LoVo (cell line): Measurements from ENCODE around the gene AAK1.
"Not testable (repeated sequence)": the region's sequence is repeated elsewhere in the genome, so short reads cannot be mapped to it uniquely, and the experiment has no call there.

Experiments used
- DNase-seq: peaks from one replicate; pipeline ENCODE4 v3.0.0-alpha.2; 2016; ENCODE audit warnings: low spot score

Gene AAK1

DNA sequence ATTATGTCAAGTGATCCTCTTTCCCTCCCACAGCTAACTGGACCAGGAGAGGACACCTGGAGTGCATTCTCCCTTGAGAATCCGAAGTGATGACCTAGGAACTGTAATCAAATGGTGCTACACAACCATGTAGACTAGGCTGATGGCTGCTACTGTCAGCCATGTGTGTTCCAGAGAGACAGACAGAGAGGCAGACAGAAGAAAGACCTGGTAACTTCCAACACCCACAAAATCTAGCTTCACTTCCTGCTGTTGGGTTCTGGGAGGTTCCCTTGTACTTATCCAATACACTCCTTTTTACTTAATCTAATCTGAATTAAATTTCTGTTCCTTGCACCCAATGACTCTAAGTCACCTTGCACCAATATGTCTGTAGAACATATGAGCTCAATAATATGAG lies 72.3 kb downstream of the AAK1 start:
- no peak for DNase-seq

DNA sequence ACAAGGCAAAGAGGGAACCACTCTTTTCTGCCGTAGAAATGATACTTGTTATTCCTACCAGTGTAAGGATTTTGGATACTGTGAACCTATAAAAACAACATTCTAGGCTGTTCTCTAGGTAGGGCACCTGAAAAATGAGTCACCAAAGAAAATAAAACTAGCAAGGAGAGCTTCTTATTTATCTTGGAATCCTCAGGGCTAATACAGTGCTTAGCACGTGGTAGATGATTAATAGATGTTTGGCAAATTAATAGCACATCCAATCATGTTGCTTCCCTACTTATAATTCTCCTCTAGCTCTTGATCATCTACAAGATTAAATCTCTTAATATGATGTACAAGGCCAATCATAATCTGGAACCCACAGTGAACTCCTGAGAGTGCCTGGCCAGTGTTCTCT lies 73.1 kb downstream of the AAK1 start:
- peak; percentile 19 for DNase-seq

DNA sequence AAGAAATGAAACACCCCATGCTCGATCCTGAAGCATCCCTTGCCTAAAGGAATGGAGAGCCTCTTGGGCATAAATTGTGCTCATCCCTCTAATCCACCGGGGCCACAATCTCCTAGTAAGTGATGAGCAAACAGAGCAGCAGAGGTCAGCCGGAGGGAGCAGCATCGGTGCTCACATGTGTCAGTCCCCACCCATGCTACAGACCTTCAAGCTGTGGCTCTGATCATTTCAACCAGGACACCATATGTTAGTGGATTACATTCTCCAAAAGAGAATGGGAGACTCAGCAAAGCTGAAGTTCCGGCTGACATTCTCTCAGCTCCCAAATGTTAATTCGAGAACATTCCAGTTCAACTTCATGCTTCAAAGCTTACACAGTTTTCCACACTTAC lies 75.6 kb downstream of the AAK1 start:
- DNase-seq, result no peak

DNA sequence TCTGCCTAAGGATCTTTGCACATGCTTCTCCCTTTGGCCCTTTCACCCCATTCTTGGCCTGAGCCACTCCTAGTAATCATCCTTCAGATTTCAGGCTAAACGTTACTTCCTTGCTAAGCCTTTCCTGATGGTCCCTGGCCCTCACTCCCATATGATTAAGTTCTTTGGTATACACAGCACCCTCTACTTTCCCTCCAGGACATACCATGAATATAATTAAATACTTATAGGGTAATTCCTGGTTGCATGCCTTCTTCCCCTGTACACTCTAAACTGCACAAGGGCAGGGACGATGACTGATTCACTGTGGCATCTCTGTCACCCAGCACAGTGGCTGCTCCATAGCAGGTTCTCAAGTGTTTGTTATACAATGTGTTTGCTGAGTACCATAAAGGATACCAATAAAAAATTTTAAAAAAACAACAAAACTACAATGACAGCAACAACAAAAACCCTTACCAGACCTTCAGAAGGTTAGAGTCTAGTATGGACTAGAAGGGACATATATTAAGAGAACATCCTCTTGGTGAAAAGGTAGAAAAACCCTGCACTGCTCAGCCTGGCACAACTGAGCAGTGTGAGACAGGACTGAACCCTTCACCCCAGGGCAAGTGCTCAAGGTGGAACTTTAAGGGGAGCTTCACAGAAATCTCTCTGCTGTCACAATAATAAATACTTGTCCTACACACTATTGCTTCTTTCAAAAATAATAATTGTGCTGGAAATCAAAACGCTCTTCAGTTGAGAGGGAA lies 76.2 kb downstream of the AAK1 start:
- DNase-seq, result peak; percentile 84

DNA sequence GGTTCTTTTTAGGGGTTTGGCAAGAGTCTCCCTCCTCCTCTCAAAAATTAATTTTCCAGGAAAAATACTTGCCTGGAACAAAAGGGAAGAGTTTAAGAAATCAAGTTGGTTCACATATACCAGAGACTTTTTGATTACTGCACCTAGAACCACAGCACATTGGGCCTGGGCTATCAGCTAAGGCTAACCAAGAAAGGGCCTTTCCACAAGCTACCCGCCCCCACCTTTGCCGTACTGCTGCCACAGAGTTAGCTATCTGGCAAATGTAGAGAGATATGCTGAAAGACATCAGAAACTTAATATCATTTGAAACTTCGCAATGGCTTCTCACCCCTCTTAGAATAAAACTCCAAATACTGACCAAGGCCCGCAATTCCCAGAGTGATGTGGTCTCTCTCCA lies 76.9 kb downstream of the AAK1 start:
- no peak for DNase-seq

DNA sequence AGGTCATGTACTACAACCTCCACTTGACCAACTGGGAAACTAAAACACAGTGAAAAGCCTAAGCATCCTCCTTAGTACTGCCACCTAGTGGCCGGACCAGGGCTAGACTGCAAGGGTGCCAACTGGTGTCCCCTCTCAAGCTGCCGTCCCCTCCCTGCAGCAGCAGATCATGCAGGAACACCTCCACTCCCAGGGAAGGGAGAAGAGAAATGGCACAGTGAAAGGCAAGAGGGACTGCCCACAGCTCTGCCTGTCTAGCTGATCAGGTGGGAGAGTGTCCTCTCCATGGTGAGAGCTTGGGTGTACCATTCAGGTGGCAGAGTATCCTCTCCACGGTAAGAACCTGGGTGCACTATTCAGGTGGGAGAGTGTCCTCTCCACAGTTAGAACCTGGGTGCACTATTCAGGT lies 78.1 kb downstream of the AAK1 start:
- DNase-seq, result peak; percentile 25

DNA sequence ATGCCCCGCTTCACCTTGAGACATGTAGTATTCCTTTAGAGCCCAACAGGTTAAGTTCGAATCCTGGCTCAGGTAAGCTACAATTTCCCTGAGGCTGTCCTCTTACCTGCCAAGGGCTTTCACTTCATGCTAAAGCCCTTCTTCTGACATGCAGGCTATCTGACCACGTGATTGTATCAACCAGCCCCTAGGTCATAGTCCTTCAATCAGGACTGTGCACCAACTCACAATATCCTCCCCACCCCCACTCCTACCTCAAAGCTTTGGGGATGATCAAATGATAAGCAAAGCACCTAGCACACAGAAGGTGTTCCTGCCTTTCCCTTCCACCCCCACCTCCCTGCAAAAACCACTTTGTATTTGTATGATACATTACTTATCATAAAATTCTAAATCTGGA lies 78.9 kb downstream of the AAK1 start:
- no peak for DNase-seq

DNA sequence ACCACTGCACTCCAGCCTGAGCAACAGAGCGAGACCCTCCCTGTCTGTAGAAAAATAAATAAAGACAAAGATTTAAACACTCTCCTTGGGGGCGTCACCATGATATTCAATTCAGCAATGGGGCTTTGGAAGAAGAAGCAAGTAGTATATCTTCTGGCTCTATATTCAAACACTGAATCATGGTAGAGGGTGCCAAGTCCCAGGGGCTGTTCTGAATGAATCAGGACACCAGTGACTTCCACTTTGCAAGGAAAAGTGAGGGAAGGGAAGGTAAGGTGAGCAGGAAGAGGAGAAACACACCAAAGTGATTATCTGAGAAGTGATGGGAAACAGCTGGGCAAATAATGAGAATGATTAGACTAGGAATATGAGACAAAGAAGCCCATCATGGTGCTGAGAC lies 80.5 kb downstream of the AAK1 start:
- DNase-seq, result no peak

DNA sequence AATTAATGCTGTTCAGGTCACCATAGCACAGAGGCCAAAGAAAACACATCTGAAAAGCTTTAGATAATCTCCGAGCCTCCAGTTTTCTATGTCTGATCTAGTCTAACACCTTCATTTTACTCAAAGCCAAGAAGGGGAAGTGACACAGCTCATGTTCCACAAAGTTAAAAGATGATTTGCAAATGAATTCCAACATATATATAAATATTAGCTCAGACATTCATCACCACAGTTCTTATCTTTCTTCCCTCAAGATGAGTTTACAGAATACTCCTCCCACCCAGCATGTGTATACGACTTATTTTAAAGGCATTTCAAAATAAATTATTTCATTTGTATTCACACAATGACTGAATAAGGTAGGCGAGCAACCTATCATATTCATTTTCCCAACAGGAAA lies 82.4 kb downstream of the AAK1 start:
- no peak for DNase-seq

DNA sequence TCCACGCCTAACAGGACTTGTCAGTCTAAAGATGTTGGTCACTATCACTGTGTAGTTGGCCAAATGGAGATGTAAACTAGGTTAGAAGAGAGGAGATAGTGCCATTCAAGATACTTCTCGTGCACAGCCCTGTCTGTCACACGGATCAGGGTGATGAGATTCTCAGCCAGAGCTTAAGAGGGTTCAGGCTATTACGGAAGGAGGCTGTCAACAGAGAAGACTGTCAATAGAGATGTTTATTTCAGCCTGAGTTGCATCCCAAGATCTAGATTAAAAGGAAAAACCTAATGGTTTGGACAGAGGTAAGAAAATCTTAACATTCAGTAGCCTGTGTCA lies 83.4 kb downstream of the AAK1 start:
- DNase-seq, result no peak

DNA sequence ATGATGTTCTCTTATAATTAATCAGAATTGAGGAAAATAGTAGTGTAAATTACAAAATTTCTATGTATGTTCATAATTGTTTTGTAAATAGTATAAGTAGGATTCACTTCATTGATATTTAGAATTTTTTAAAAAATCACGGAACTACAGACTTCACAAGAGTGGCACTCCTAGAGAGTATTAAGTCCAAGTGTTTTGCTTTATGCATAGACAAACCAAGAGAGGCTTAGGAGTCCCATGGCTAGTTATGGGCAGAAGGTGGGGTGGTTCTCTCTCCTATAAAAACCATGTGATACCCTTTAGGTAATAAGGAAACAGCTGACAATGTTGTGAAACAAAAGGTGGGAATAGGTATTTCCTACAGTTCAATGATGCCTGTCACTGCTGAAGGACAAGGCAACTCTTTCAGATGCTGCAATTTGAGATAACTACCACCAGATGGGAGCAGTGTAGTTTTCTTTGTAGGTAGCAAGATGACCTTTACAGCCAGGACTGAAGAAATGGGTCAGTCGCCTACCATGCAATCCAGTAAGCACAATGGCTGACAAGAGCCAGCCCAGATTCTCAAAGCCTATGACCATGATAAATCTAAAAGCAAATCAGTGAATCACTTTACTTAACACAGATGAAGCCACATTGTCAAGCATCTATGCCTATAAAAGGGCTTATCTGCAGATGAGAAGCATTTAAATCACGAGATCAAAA lies 83.9 kb downstream of the AAK1 start:
- DNase-seq, result peak; percentile 63

DNA sequence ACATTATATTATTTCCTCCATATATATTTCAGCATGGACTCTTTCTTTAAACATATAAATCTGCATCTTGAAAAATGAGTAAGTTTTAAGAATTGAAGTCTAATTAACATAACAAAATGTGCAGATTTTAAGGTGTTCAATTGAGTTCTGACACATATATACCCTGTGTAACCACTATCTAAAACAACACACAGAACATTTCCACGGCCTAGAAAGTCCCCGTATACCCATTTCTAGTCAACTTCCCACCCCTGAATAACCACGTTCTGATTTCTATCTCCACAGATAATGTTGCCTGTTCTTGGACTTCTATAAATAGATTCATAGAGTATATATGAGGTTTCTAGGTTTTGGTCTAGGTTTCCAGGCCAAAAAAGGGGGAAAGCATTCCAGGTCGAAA lies 87.5 kb downstream of the AAK1 start:
- DNase-seq, result no peak

DNA sequence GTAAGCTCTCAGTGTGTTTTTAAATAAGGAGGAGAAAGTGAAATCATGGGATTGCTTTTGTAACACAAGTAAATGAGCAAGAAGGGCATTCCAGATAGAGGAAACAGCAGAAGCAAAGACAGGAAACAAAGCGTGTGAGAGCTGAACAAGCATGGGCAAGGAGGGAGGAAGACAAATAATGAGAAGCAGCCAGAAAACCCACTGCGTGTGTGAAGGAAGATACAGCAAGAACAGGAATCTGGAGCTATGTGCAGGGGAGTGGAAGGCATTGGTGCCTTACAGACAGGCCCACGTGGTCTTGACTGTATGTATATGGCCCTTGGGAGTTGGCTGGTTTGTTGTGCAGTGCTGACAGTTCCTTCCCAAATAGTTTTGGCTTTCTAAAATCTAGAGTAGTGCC lies 88.6 kb downstream of the AAK1 start:
- DNase-seq, result no peak

DNA sequence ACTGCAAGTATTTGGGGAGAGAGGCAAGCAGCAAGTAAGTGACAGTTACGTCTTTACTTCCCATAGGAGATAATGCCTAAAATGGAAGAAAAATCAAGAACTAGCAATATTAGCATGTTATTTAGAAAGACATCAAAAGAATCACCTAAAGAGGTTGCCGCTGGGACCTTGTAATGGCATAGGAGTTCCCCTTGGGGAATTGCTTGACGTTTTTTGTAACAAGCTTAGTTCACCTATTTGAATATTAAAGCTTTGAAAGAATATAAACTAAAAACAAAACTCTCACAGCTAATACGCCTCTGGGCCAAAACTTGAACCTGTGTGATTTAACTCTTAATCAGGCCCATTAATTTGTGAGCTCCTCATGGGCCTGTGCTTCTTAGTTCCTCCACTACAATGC lies 89.0 kb downstream of the AAK1 start:
- DNase-seq, result no peak

DNA sequence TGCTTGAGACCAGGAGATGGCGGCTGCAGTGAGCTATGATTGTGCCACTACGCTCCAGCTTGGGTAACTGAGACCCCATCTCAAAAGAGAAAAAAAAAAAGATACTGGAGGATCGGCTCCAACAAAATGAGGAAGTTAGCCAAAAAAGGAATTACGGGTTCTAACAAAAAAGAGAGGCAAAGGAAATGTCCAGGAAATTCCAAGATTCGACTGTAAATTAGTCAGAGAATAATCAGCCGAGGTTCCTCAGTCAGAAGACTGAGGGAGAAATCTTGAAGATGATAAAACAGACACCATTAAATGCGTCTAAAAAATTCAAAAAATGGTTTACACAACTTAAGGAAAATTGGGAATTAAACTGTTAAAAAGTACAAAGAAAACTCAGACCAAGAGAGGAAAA lies 89.5 kb downstream of the AAK1 start:
- no peak for DNase-seq

DNA sequence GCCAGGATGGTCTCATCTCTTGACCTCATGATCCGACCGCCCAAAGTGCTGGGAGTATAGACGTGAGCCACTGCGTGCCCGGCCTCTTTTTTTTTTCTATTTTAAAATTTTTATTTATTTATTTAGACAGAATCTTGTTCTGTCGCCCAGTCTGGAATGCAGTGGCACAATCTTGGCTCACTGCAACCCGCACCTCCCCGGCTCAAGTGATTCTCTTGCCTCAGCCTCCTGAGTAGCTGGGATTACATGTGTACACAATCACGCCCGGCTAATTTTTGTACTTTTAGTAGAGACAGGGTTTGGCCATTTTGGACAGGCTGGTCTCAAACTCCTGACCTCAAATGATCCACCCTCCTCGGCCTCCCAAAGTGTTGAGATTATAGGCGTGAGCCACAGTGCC lies 93.0 kb downstream of the AAK1 start:
- DNase-seq, result not testable (repeated sequence)

DNA sequence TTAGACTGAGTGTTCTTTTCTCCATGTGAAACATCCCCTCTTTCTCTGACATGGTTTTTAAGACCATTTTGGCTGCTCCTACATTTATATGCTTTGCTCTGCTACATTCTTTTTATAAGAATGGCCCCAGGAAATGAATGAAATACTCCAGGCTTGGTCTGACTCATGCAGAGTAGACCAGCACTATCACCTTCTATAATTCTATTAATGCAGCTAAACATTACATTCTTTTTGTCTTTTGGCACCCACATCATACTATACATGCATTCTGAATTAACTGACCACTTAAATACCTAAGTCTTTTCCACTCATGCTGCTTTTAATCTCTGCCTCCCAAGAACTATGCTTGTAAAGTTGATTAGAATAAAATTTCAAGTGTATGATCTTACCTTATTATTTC lies 94.1 kb downstream of the AAK1 start:
- no peak for DNase-seq

DNA sequence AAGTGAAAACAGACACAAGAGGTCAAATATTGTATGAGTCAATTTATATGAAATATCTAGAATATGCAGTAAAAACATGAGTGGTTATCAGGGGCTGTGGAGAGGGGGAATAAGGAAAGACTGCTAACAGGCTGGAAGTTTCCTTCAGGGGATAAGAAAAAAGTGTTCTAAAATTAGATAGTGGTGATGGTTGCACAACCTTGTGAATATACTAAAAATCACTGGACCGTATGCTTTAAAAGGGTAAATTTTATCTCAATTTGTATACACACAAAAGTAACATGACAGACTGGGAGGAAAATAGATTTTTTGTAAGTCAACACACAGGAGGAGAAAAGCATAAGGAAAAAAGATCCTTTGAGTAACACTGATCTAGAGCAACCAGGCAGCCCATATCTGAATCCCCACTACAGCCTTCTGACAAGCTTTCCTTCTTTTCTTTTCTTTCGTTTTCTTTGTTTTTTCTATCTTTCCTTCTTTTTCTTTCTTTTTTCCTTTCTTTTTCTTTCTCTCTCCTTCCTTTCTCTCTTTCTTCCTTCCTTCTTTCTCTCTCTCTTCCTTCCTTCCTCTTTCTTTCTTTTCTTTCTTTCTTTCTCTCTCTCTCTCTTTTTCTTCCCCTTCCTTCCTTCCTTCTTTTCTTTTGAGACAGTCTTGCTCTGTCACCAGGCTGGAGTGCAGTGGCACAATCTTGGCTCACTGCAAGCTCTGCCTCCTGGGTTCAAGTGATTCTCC lies 95.4 kb downstream of the AAK1 start:
- no peak for DNase-seq

DNA sequence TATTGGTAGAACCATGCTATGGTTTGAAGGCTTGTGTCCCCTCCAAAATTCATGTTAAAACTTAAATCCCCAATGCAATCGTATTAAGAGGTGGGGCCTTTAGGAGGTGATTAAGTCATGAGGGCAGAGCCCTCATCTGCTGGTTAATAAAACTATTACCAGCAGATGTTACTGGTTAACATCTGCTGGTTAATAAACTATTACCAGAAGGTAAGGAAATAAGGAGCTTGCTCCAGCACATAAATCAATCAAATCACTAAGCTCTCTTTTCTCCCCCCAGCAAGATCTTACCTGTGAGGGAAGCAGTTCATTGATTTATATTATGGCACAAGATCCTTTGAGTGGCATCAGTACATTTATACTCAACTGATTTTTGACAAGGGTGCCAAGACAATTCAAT lies 96.9 kb downstream of the AAK1 start:
- DNase-seq, result no peak

DNA sequence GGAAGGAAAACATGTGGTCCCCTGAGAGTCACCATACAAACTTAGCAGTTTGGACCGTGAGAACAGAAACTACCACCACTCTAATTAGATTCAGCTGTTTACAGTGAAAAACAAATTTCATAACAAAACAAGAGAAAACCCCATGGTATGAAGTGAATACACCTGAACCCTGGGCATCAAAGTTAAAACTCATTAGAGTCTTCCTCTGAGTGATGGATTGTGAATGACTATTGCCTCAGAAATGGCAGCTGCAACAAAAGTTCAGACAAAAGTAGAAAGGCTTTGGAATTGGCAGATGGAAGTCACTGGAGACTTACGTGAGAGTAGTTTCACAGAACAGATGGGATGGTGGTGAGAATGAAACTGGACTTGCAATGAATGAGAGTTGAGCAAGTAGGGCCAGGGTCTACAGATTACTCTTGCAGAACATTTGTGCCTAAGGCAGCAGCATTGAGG lies 98.0 kb downstream of the AAK1 start:
- DNase-seq, result no peak

DNA sequence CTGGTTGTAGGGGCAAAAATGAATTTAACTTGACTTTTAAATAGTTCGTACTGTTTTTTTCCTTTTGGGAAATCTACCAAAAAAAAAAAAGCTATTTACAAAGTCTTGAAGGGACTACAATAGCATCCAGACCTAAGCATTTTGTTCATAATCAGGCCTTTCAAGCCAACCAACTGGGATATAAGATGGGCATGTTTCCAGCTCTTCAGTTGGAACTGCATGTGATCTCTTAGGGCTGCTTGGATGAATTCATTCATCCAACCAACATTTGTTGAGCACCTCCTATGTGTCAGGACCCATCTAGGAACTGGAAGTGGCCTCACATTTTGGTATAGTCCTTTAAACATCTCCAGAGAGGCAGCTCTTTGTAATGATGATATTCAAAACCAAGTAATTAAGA lies 98.6 kb downstream of the AAK1 start:
- no peak for DNase-seq

DNA sequence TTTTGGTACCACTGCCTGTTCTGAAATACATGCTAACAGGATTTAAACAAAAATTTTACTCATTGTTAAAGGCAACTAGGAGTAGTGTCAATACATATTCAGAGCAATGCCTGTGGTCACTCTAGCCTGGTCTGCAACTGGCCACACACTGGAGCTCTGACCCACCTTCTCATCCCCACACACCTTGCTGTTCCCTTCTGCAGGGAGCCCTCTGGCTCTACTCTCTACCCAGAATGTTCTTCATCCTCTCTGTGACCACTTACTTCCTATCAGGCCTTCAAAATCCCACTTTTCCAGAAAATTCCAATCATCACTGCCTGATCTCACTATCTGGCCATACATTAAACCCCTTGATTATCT lies 104.0 kb downstream of the AAK1 start:
- no peak for DNase-seq

DNA sequence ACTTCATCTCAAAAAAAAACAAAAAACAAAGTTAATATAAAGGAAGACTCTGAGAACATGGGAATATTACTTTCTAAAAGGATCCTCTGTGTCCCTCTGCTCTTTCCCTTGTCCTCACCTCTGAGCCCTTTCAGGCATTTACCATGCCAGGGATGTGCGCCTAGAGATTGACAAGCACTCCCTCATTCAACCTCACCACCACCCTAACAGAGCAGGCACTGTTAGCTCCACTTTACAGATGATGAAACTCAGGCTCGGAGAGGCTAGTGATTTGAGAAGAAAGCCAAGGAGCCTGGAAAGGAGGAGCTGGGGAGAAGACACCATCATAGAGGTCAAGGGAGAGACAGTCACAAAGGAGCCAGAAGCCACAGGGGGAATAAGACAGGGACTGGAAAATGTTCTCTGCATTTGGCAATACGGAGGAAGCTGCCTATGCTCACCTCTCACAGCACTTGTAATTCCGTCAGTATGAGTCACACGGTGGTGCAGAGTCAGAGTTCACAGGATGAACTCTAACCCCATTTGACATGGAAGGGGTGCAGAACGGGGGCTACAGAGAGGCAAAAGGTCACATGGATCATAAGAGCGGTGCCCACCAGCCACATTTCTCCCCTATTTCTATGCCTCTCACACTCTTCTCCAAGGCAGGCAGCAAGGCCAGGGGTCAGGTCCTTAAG lies 104.5 kb downstream of the AAK1 start:
- no peak for DNase-seq
